AG20443 (cell line): ENCODE data around the gene CHID1.

ENCODE experiments used
- DNase-seq: peaks from one replicate; pipeline ENCODE4 v3.0.0; 2012; ENCODE audit warnings: low spot score, mixed read lengths

CHID1 gene

GRCh38 chr11:864898-865297 is 45.7 kb downstream of the CHID1 start:
- no peak for DNase-seq

GRCh38 chr11:863910-864827 is 46.4 kb downstream of the CHID1 start:
- DNase-seq: no peak

GRCh38 chr11:863023-863909 is 47.3 kb downstream of the CHID1 start:
- no peak for DNase-seq

GRCh38 chr11:862696-863022 is 48.0 kb downstream of the CHID1 start:
- DNase-seq: no peak

GRCh38 chr11:862081-862661 is 48.4 kb downstream of the CHID1 start:
- peak; percentile 30 for DNase-seq

- DNase-seq: no peak
These were observed 49.5 kb downstream of the CHID1 start for GRCh38 chr11:861105-861479.

GRCh38 chr11:860234-861104 is 50.1 kb downstream of the CHID1 start:
- DNase-seq: no peak

GRCh38 chr11:859394-860131 is 51.0 kb downstream of the CHID1 start:
- peak; percentile 92 for DNase-seq

- no peak for DNase-seq
These were observed 51.8 kb downstream of the CHID1 start for GRCh38 chr11:858762-859339.

GRCh38 chr11:858053-858761 is 52.4 kb downstream of the CHID1 start:
- no peak for DNase-seq

- no peak for DNase-seq
These were observed 54.2 kb downstream of the CHID1 start for GRCh38 chr11:856397-856796.

GRCh38 chr11:855796-856195 is 54.8 kb downstream of the CHID1 start:
- no peak for DNase-seq

- no peak for DNase-seq
These were observed 55.3 kb downstream of the CHID1 start for GRCh38 chr11:855330-855674.

- DNase-seq: no peak
These were observed 55.8 kb downstream of the CHID1 start for GRCh38 chr11:854601-855329.

- DNase-seq: no peak
These were observed 56.7 kb downstream of the CHID1 start for GRCh38 chr11:853682-854448.

- DNase-seq: no peak
These were observed 57.8 kb downstream of the CHID1 start for GRCh38 chr11:852762-853161.

GRCh38 chr11:850775-851763 is 59.5 kb downstream of the CHID1 start:
- DNase-seq: no peak
